ENCODE measurements around the gene PPP1R2. TPM values are rescaled to one million over a fixed set of nuclear protein-coding genes. Genes with fewer than 3 reads are reported as not detected.

The PPP1R2 gene
- total RNA-seq, 2 donors from 2014 or later: 24.2 to 30.7 TPM

GRCh38 chr3:195548006-195548405, 4.9 kb upstream of the PPP1R2 start:
- 66 to 75% methylated on average over 8 of the region's 8 CpGs for WGBS, 2 experiments (ENCODE audit: insufficient coverage in 1 of 2, insufficient read length in 1 of 2)
- peaks cover 9% of the 10 kb centered on the region for H3K4me1 ChIP-seq (ENCODE audit: control insufficient read depth, insufficient read depth, low read length)
- TF ChIP-seq CTCF (conservative IDR thresholded peaks at IDR 0.05): no peak
- Mint-ChIP-seq H3K4me1 (peaks cover 21% of the 10 kb centered on the region), H3K27ac (no peak overlapping the region), H3K4me3 (no peak overlapping the region), H3K36me3 (ENCODE audit: low read depth) (no peaks in the 10 kb centered on the region), H3K27me3 (ENCODE audit: insufficient read depth) (peaks cover 29% of the 10 kb centered on the region), H3K9me3 (no peaks in the 10 kb centered on the region)
- no peaks in the 10 kb centered on the region for H3K9me3 ChIP-seq (ENCODE audit: control insufficient read depth, low read length)
- H3K27ac ChIP-seq (ENCODE audit: low read depth, low read length): peak overlapping the region; percentile 15
- no peak overlapping the region for H3K9ac ChIP-seq (ENCODE audit: extremely low read depth, low read length, poor library complexity, severe bottlenecking)
- H3K36me3 ChIP-seq (ENCODE audit: control insufficient read depth, insufficient read depth, low read length): no peaks in the 10 kb centered on the region
- DNase-seq: no peak
- H3K4me3 ChIP-seq (ENCODE audit: low read length): peak overlapping the region; percentile 59
- H3K27me3 ChIP-seq (ENCODE audit: control insufficient read depth, insufficient read depth, low read length, poor library complexity, severe bottlenecking): peaks cover 13% of the 10 kb centered on the region

GRCh38 chr3:195546130-195546560, 3.0 kb upstream of the PPP1R2 start:
- Histone ChIP-seq H3K4me3 (ENCODE audit: low read length) (no peak overlapping the region), H3K36me3 (ENCODE audit: control insufficient read depth, insufficient read depth, low read length) (no peaks in the 10 kb centered on the region), H3K27ac (ENCODE audit: low read depth, low read length) (no peak overlapping the region), H3K27me3 (ENCODE audit: control insufficient read depth, insufficient read depth, low read length, poor library complexity, severe bottlenecking) (peaks cover 13% of the 10 kb centered on the region), H3K9ac (ENCODE audit: extremely low read depth, low read length, poor library complexity, severe bottlenecking) (no peak overlapping the region), H3K4me1 (ENCODE audit: control insufficient read depth, insufficient read depth, low read length) (peaks cover 9% of the 10 kb centered on the region), H3K9me3 (ENCODE audit: control insufficient read depth, low read length) (no peaks in the 10 kb centered on the region)
- no peak for DNase-seq
- H3K27ac Mint-ChIP-seq: no peak overlapping the region
- H3K27me3 Mint-ChIP-seq (ENCODE audit: insufficient read depth): peaks cover 29% of the 10 kb centered on the region
- peaks cover 32% of the 10 kb centered on the region for H3K4me1 Mint-ChIP-seq
- no peaks in the 10 kb centered on the region for H3K36me3 Mint-ChIP-seq (ENCODE audit: low read depth)
- WGBS, 2 experiments (ENCODE audit: insufficient coverage in 1 of 2, insufficient read length in 1 of 2): 80 to 84% methylated on average over 2 to 4 of the region's 4 CpGs
- no peaks in the 10 kb centered on the region for H3K9me3 Mint-ChIP-seq
- H3K4me3 Mint-ChIP-seq: no peak overlapping the region
- TF ChIP-seq CTCF (conservative IDR thresholded peaks at IDR 0.05): no peak

- Mint-ChIP-seq H3K36me3 (ENCODE audit: low read depth) (no peaks in the 10 kb centered on the region), H3K27me3 (ENCODE audit: insufficient read depth) (peaks cover 29% of the 10 kb centered on the region), H3K4me1 (peaks cover 38% of the 10 kb centered on the region), H3K9me3 (no peaks in the 10 kb centered on the region), H3K27ac (no peak overlapping the region), H3K4me3 (no peak overlapping the region)
- TF ChIP-seq CTCF (conservative IDR thresholded peaks at IDR 0.05): no peak
- Histone ChIP-seq H3K9me3 (ENCODE audit: control insufficient read depth, low read length) (no peaks in the 10 kb centered on the region), H3K27ac (ENCODE audit: low read depth, low read length) (no peak overlapping the region), H3K27me3 (ENCODE audit: control insufficient read depth, insufficient read depth, low read length, poor library complexity, severe bottlenecking) (peaks cover 13% of the 10 kb centered on the region), H3K4me3 (ENCODE audit: low read length) (no peak overlapping the region), H3K4me1 (ENCODE audit: control insufficient read depth, insufficient read depth, low read length) (peaks cover 12% of the 10 kb centered on the region), H3K36me3 (ENCODE audit: control insufficient read depth, insufficient read depth, low read length) (no peaks in the 10 kb centered on the region), H3K9ac (ENCODE audit: extremely low read depth, low read length, poor library complexity, severe bottlenecking) (no peak overlapping the region)
- WGBS, 2 experiments (ENCODE audit: insufficient coverage in 1 of 2, insufficient read length in 1 of 2): 86 to 92% methylated on average over 1 to 3 of the region's 3 CpGs
- no peak for DNase-seq
These were observed 1.5 kb upstream of the PPP1R2 start for GRCh38 chr3:195544634-195545033.
